Raji (cell line): ENCODE measurements around the gene CTXN1.

Experiments
- POLR2A ChIP-seq: IDR thresholded peaks from 2 replicates; pipeline ENCODE4 v1.6.1; 2011; ENCODE audit warnings: low read depth, low read length, control low read depth; ENCODE audit not compliant: insufficient read depth

Gene CTXN1

DNA sequence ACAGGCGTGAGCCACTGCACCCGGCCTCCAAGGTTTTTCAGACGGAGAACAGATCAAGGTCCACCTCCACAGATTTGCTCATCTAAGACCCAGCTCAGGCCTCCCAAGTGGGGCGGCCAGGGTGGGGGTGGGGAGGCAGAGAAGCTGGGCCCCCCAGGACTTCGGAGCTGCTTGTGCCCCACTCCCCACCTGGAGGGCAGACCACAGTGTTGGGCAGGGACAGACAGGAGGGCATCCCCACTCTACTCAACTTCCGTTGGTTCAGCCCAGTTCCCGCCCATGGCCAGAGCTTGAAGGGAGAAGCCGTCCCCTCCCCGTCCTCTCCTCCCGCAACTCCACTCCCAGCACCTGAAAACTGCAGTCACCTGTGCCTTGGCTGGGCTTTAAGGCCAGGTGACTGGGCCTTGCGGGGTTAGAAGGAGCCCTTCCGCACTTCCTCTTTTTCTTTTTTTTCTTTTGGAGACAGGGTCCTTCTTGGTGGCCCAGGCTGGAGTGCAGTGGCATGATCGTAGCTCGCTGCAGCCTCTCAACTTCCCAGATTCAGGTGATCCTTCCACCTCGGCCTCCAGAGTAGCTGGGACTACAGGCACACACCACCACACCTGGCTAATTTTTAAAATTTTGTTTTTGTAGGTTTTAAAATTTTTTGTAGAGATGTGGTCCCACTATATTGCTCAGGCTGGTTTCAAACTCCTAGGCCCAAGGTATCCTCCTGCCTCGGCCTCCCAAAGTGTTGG is 38.4 kb downstream of the CTXN1 start:
- TF ChIP-seq POLR2A, result no peak

DNA sequence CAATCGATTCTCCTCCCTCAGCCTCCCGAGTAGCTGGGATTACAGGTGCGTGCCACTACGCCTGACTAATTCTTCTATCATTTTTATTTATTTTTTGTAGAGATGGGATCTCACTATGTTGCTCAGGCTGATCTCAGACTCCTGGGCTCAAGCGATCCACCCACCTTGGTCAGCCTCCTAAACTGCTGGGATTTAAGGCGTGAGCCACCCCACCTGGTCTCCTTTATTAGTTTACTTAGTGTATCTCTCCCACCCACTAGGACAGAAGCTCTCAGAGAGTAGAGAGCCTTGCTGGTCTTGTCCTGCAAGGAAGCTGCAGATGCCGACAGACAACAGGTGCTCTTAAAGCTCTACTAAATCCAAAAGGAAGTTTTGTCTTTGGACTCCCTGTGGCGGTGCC is 40.1 kb downstream of the CTXN1 start:
- no peak for TF ChIP-seq POLR2A

DNA sequence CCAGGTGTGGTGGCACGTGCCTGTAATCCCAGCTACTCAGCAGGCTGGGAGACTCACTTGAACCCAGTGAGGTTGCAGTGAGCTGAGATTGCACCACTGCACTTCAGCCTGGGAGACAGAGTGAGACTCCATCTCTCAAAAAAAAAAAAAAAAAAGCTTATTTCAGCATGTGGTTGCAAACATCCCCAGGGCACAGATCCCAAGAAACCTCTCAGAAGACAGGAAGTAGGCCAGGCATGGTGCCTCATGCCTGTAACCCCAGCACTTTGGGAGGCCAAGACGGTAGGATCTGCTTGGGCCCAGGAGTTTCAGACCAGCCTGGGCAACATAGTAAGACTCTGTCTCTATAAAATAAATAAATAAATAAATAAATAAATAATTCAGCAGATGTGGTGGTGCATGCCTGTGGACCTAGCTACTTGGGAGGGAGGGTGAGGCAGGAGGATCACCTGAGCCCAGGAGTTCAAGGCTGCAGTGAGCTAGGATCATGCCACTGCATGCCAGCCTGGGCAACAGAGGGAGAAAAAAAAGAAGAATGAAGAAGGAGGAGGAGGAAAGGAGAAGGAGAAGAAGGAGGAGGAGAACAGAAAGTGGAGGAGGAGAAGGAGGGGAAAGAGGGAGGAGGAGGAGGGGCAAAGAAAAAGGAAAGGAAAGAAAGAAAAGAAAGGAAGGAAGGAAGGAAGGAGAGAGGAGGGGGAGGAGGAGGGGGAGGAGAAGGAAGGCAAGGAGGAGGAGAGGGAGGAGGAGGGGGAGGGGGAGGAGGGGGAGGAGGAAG is 42.0 kb downstream of the CTXN1 start:
- no peak for TF ChIP-seq POLR2A

DNA sequence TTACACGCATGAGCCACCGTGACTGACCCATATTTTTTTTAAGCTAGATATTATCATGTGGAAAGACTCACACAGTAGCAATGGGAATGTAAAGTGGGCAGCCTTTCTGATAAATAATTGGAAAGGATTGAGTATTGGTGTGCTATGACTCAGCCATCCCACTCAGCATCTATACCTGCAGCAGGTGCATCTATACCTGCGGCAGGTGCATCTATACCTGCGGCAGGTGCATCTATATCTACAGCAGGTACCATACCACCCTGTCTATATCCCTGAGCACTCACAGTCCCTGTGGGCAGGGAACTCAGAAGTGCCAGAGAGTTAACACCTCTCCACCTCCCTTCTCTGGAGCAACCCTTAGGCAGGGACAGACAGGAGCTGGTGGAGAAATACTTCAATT is 42.8 kb downstream of the CTXN1 start:
- no peak for TF ChIP-seq POLR2A

DNA sequence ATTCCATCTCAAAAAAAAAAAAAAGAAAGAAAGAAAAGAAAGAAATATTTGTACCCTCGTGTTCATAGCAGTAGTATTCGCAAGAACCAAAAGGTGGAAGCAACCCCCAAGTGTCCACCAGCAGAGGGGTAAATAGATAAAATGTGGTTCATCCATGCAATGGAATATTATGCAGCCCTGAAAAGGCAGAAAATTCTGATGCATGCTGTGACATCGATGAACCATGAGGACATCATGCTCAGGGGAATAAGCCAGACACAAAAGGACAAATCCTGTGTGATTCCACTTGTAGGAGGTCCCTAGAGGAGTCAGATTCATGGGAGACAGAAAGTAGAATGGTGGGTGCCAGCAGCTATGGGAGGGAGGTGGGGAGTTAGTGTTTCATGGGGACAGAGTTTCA is 44.0 kb downstream of the CTXN1 start:
- TF ChIP-seq POLR2A, result no peak

DNA sequence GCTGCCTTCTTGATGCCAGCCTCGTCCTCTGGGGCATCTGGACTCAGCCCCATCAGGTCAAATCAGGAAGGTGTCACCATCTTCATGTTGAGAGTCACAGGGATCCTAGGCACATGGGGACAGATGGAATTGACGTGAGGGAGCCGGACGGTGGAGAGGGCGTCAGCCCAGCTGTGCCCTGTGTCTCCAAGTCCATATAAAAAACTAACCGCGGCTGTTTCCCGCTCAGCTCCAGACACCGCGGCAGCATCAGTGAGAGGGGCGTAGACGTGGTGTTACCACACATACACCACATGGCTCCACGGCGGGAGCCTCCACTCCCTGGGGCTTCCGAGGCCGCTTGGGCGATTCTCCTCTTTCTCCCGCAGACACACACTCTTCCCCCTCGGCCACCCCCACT is 46.1 kb downstream of the CTXN1 start:
- no peak for TF ChIP-seq POLR2A

DNA sequence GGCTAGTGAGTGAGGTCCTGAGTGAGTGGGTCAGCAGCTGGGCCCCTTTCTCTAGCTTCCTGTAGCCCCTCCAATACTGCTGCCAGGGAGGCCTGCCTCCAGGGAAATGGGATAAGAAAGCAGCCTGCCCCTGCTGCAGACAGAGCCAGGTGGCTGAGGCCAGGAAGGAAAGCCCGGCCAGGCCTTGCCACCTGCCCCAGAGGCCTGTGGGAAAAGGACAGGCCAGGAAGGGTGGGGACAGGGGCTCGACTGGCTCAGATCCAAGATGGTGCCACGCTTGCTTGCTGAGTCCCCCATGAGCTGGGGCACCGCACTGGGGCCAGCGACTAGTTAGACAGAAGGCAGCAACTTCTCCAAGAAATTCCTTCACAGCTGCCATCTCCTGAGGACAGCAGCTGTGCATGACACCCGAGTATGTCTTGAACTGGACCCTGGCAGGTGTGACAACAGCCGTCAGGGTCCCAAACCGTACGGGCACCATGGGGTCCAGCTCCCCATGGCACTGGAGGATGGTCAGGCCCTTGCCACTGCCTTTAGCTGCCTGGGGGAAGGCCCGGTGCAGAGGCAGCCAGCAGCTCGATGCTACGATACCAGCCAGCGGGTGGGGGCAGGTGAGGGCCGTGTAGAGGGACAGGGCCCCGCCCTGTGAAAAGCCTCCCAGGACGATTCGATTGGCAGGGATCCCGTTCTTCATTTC is 46.7 kb downstream of the CTXN1 start:
- no peak for TF ChIP-seq POLR2A

DNA sequence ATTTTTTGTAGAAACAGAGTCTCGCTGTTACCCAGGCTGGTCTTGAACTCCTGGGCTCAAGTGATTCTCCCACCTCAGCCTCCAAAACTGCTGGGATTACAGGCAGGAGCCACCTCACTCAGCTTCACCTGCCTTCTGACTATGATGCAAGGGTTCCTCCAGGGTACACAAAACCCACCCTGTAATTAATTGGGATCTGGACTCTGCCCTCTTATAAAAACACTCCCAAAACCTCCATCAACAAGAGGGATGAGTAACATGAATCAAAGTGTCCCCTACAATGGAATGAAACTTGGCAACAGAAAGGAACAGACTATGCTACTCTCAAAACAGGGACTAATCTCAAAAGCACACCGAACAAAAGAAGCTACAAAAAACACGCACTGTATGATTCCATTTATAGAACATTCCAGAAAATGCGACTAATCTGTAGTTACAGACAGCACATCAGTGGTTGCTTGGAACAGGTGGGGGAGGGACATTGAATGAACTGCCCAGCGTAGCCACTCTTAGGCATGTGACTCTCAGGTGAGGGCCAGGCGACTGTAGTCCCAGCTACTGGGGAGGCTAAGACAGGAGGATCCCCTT is 48.6 kb downstream of the CTXN1 start:
- no peak for TF ChIP-seq POLR2A

DNA sequence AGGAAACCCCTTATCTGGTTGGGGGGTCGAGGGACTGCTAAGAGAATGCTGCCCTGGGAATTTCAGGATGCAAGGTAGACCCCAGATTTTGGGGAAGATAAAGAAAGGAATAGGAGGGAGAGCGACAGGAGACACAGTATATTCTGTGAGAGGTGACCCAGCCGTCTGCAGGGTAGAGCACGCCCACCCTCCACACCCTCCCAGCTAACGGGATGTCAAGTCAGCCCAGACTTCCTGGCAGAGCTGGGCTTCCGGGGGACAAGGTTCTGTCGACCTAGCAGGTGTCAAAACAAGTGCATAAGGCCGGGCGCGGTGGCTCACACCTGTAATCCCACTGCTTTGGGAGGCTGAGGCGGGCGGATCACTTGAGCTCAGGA is 51.0 kb downstream of the CTXN1 start:
- no peak for TF ChIP-seq POLR2A
